EL (cell line): ENCODE data around the gene ANKHD1.

ENCODE experiments used
- DNase-seq: peaks from one replicate; pipeline ENCODE4 v3.0.0-alpha.2; 2016

Gene ANKHD1

GRCh38 chr5:140371356-140372151 lies 30.1 kb upstream of the ANKHD1 start:
- DNase-seq, result no peak

GRCh38 chr5:140372971-140373487 lies 28.6 kb upstream of the ANKHD1 start:
- DNase-seq, result peak; percentile 86

- no peak for DNase-seq
These were observed 20.3 kb upstream of the ANKHD1 start for GRCh38 chr5:140381351-140381750.

GRCh38 chr5:140381972-140382371 lies 19.7 kb upstream of the ANKHD1 start:
- DNase-seq, result no peak

- DNase-seq, result no peak
These were observed 18.8 kb upstream of the ANKHD1 start for GRCh38 chr5:140382866-140383265.

GRCh38 chr5:140383300-140383699 lies 18.3 kb upstream of the ANKHD1 start:
- no peak for DNase-seq

GRCh38 chr5:140388052-140388451 lies 13.6 kb upstream of the ANKHD1 start:
- no peak for DNase-seq

GRCh38 chr5:140391312-140391711 lies 10.3 kb upstream of the ANKHD1 start:
- peak; percentile 34 for DNase-seq

- no peak for DNase-seq
These were observed 9.9 kb upstream of the ANKHD1 start for GRCh38 chr5:140391732-140392131.

- DNase-seq, result no peak
These were observed 7.9 kb upstream of the ANKHD1 start for GRCh38 chr5:140393738-140394137.

- DNase-seq, result no peak
These were observed 3.2 kb upstream of the ANKHD1 start for GRCh38 chr5:140398379-140398811.

- no peak for DNase-seq
These were observed 1.5 kb upstream of the ANKHD1 start for GRCh38 chr5:140399979-140400729.

- DNase-seq, result peak; percentile 97
These were observed 787 bp upstream of the ANKHD1 start for GRCh38 chr5:140400730-140401361.

- peak; percentile 66 for DNase-seq
These were observed 833 bp downstream of the ANKHD1 start for GRCh38 chr5:140402258-140403074.

GRCh38 chr5:140403613-140404012 lies 2.0 kb downstream of the ANKHD1 start:
- DNase-seq, result no peak

- DNase-seq, result no peak
These were observed 7.2 kb downstream of the ANKHD1 start for GRCh38 chr5:140408750-140409241.

GRCh38 chr5:140413230-140413629 lies 11.6 kb downstream of the ANKHD1 start:
- DNase-seq, result no peak

GRCh38 chr5:140417235-140417634 lies 15.6 kb downstream of the ANKHD1 start:
- no peak for DNase-seq

- no peak for DNase-seq
These were observed 17.4 kb downstream of the ANKHD1 start for GRCh38 chr5:140418862-140419520.

GRCh38 chr5:140420226-140420570 lies 18.6 kb downstream of the ANKHD1 start:
- no peak for DNase-seq

- no peak for DNase-seq
These were observed 19.2 kb downstream of the ANKHD1 start for GRCh38 chr5:140420665-140421361.
